Parathyroid adenoma (tissue), 2 donors: Measurements from ENCODE around the gene ASB4.

Source experiments
- H2AFZ ChIP-seq: fragments of 300-600 bp; sonication (generic); one replicate; pipeline ENCODE4 v1.7.0; 2017; ENCODE audit warnings: antibody characterized with exemption, mild to moderate bottlenecking
- H3K27ac ChIP-seq: fragments of 300-600 bp; sonication (generic); one replicate; pipeline ENCODE4 v1.7.0; 2017
- H3K27me3 ChIP-seq: fragments of 300-600 bp; sonication (generic); one replicate; pipeline ENCODE4 v1.7.0; 2017; ENCODE audit warnings: low read length; ENCODE audit not compliant: control insufficient read depth, insufficient read depth
- H3K36me3 ChIP-seq: fragments of 300-600 bp; sonication (generic); one replicate; pipeline ENCODE4 v1.7.0; 2017; ENCODE audit warnings: low read length; ENCODE audit not compliant: control insufficient read depth, insufficient read depth
- H3K4me1 ChIP-seq: fragments of 300-600 bp; sonication (generic); one replicate; pipeline ENCODE4 v1.7.0; 2017; ENCODE audit warnings: control low read depth
- H3K4me2 ChIP-seq: fragments of 300-600 bp; sonication (generic); one replicate; pipeline ENCODE4 v1.7.0; 2017; ENCODE audit warnings: low read length
- H3K4me3 ChIP-seq: fragments of 300-600 bp; sonication (generic); one replicate; pipeline ENCODE4 v1.7.0; 2017; ENCODE audit warnings: low read depth, low read length
- H3K79me2 ChIP-seq: fragments of 300-600 bp; sonication (generic); one replicate; pipeline ENCODE4 v1.7.0; 2017; ENCODE audit warnings: control low read depth
- H3K9ac ChIP-seq: fragments of 300-600 bp; sonication (generic); one replicate; pipeline ENCODE4 v1.7.0; 2017; ENCODE audit warnings: mild to moderate bottlenecking
- H3K9me3 ChIP-seq: fragments of 300-600 bp; sonication (generic); one replicate; pipeline ENCODE4 v1.7.0; 2017; ENCODE audit warnings: low read length; ENCODE audit not compliant: control insufficient read depth
- CTCF ChIP-seq: fragments of 300-600 bp; sonication (generic); IDR thresholded peaks from one replicate; pipeline ENCODE4 v1.7.0; 2017; ENCODE audit warnings: antibody characterized with exemption, mild to moderate bottlenecking
- donor health status: primary hyperparathyroidism.

ASB4 gene

GRCh38 chr7:95529701-95530100, 44.0 kb downstream of the ASB4 start:
- Histone ChIP-seq H3K79me2 (no peaks in the 10 kb centered on the region), H3K4me3 (no peak overlapping the region), H3K36me3 (no peaks in the 10 kb centered on the region), H3K9ac (no peak overlapping the region), H2AFZ (no peak overlapping the region), H3K4me2 (no peak overlapping the region), H3K27ac (no peak overlapping the region), H3K27me3 (no peaks in the 10 kb centered on the region), H3K4me1 (peaks cover 7% of the 10 kb centered on the region), H3K9me3 (no peaks in the 10 kb centered on the region)
- no peak for TF ChIP-seq CTCF

GRCh38 chr7:95530881-95531280, 45.1 kb downstream of the ASB4 start:
- H3K4me3 ChIP-seq: no peak overlapping the region
- no peak overlapping the region for H2AFZ ChIP-seq
- no peak overlapping the region for H3K27ac ChIP-seq
- H3K4me2 ChIP-seq: no peak overlapping the region
- H3K27me3 ChIP-seq: no peaks in the 10 kb centered on the region
- H3K9ac ChIP-seq: no peak overlapping the region
- H3K79me2 ChIP-seq: no peaks in the 10 kb centered on the region
- H3K36me3 ChIP-seq: no peaks in the 10 kb centered on the region
- TF ChIP-seq CTCF: no peak
- H3K4me1 ChIP-seq: peaks cover 7% of the 10 kb centered on the region
- no peaks in the 10 kb centered on the region for H3K9me3 ChIP-seq

DNA sequence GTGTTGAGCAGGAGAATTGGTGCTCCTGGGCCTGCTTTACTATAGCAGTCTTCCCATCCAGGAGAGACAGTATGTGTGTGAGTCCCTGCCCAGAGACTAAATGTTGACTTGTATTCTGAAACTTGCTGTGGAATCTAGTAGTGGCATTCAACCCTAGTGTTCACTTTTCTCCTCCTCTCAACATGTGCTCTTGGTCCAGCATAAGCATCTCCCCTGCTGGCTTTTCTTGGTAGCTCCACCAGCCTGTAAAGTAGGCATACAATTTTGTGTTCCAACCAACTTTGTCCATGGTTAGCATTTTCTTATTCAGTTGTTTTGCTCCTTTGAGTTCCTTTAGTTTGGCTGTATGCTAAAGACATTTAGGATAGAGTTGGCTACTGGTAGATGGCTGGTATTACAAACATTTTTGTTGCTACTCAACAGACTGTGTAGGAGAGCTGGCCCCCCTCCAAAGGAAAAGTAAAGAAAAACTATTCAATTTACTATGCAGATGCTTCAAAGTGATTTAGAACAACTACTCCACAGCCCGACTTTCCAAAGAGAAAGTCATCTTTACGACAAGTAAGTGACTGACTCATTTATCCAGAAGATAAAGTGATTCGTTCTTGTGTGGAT, 46.0 kb downstream of the ASB4 start:
- no peaks in the 10 kb centered on the region for H3K9me3 ChIP-seq
- no peak overlapping the region for H3K4me2 ChIP-seq
- H3K9ac ChIP-seq: no peak overlapping the region
- no peak overlapping the region for H3K27ac ChIP-seq
- H3K4me3 ChIP-seq: no peak overlapping the region
- no peak for TF ChIP-seq CTCF
- H3K27me3 ChIP-seq: no peaks in the 10 kb centered on the region
- no peaks in the 10 kb centered on the region for H3K79me2 ChIP-seq
- no peak overlapping the region for H2AFZ ChIP-seq
- H3K4me1 ChIP-seq: peaks cover 7% of the 10 kb centered on the region
- no peaks in the 10 kb centered on the region for H3K36me3 ChIP-seq

DNA sequence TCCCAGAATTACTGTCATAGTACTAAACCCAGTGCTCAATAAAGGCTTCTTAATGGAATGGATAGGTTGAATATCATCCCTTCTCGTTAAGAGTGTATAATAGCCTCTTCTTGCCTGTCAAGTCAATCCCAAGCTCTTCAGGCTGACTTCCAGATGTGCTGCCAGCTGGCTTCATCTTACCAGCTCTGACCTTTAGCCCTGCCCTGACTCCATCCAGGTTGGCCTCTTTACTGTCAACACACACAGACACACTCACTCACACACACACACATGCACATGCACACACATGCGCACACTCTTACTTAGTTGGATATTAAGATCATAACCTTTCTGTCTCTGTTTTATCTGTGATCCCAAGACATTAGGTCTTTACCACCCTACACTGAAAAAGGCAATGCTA, 49.1 kb downstream of the ASB4 start:
- Histone ChIP-seq H3K4me1 (no peaks in the 10 kb centered on the region), H3K79me2 (no peaks in the 10 kb centered on the region), H2AFZ (no peak overlapping the region), H3K4me3 (no peak overlapping the region), H3K9ac (no peak overlapping the region), H3K36me3 (no peaks in the 10 kb centered on the region), H3K9me3 (no peaks in the 10 kb centered on the region), H3K27me3 (no peaks in the 10 kb centered on the region), H3K4me2 (no peak overlapping the region), H3K27ac (no peak overlapping the region)
- no peak for TF ChIP-seq CTCF

- H3K4me3 ChIP-seq: no peak overlapping the region
- H3K9me3 ChIP-seq: no peaks in the 10 kb centered on the region
- no peak for TF ChIP-seq CTCF
- no peak overlapping the region for H3K9ac ChIP-seq
- no peaks in the 10 kb centered on the region for H3K27me3 ChIP-seq
- no peaks in the 10 kb centered on the region for H3K4me1 ChIP-seq
- H3K36me3 ChIP-seq: no peaks in the 10 kb centered on the region
- H3K4me2 ChIP-seq: no peak overlapping the region
- H3K79me2 ChIP-seq: no peaks in the 10 kb centered on the region
- no peak overlapping the region for H3K27ac ChIP-seq
- H2AFZ ChIP-seq: no peak overlapping the region
Observed at GRCh38 chr7:95535662-95536061, 49.9 kb downstream of the ASB4 start.
